ENCODE data around the gene PPA2. TPM values are rescaled to one million over a fixed set of nuclear protein-coding genes. Genes with fewer than 3 reads are reported as not detected.

The PPA2 gene
- 70.2 and 82.0 TPM in 2 replicates for total RNA-seq

GRCh38 chr4:105473324-105474098 is at the start of gene PPA2:
Gene PPA2 (minus strand): TSS chr4:105474062. CDS start chr4:105474050, 12 bp downstream.

Other genes starting within 250 kb of the PPA2 start
- gene ARHGEF38, start 78.6 kb upstream of the PPA2 start, total RNA-seq: 0.13 TPM in 1 of 2 replicates, not detected in the other
- 11.6 and 13.6 TPM in 2 replicates for gene INTS12, start 234.6 kb upstream of the PPA2 start, total RNA-seq
- 11.0 and 20.2 TPM in 2 replicates for gene GSTCD, start 234.7 kb upstream of the PPA2 start, total RNA-seq